GM23338 (cell line): Measurements from ENCODE around the gene PRELID3B. TPM values are rescaled to one million over a fixed set of nuclear protein-coding genes. Genes with fewer than 3 reads are reported as not detected.

Experiments used
- ATAC-seq: fragments of 200-7000 bp; cut with Tn5 transposase; 3 replicates; pipeline ENCODE4 v1.9.1; 2020
- DNase-seq: peaks from one replicate; pipeline ENCODE4 v3.0.0-alpha.2; 2015; ENCODE audit warnings: low spot score
- H2AFZ ChIP-seq: fragments of 200-600 bp; sonication (generic); 2 replicates; pipeline ENCODE4 v1.8.0; 2016; ENCODE audit warnings: antibody characterized with exemption, mild to moderate bottlenecking, moderate library complexity
- H3F3A ChIP-seq: fragments of 200-600 bp; sonication (generic); replicated peaks from 2 replicates; pipeline ENCODE4 v1.8.0; 2017; ENCODE audit warnings: antibody characterized with exemption, mixed run types, low read depth
- H3K27ac ChIP-seq: fragments of 200-600 bp; sonication (generic); 2 replicates; pipeline ENCODE4 v1.6.1; 2016; ENCODE audit warnings: low read depth
- H3K27me3 ChIP-seq: fragments of 200-600 bp; sonication (generic); 2 replicates; pipeline ENCODE4 v1.8.0; 2016; ENCODE audit warnings: mild to moderate bottlenecking, mixed run types, moderate library complexity; ENCODE audit not compliant: insufficient read depth
- H3K36me3 ChIP-seq: fragments of 200-600 bp; sonication (generic); 2 replicates; pipeline ENCODE4 v1.8.0; 2016; ENCODE audit warnings: mild to moderate bottlenecking; ENCODE audit not compliant: insufficient read depth
- H3K4me1 ChIP-seq: fragments of 200-600 bp; sonication (generic); 2 replicates; pipeline ENCODE4 v1.8.0; 2016; ENCODE audit warnings: mild to moderate bottlenecking, moderate library complexity; ENCODE audit not compliant: insufficient read depth
- H3K4me2 ChIP-seq: fragments of 200-600 bp; sonication (generic); 2 replicates; pipeline ENCODE4 v1.7.1; 2017; ENCODE audit warnings: mixed run types
- H3K4me3 ChIP-seq: fragments of 200-600 bp; sonication (generic); 2 replicates; pipeline ENCODE4 v1.6.1; 2016; ENCODE audit warnings: mixed run types
- H3K79me2 ChIP-seq: fragments of 200-600 bp; sonication (generic); replicated peaks from 2 replicates; pipeline ENCODE4 v1.8.0; 2017; ENCODE audit warnings: mild to moderate bottlenecking; ENCODE audit not compliant: insufficient read depth
- H3K9me2 ChIP-seq: fragments of 200-600 bp; sonication (generic); 2 replicates; pipeline ENCODE4 v1.8.0; 2017; ENCODE audit not compliant: insufficient read depth
- H4K20me1 ChIP-seq: fragments of 200-600 bp; sonication (generic); replicated peaks from 2 replicates; pipeline ENCODE4 v1.8.0; 2017; ENCODE audit warnings: mild to moderate bottlenecking; ENCODE audit not compliant: insufficient read depth
- H3K27ac Mint-ChIP-seq: 2 replicates; pipeline ENCODE4 v1.8.0; 2020; ENCODE audit warnings: inconsistent platforms, mild to moderate bottlenecking, moderate library complexity, mixed read lengths
- H3K27me3 Mint-ChIP-seq: 3 replicates; pipeline ENCODE4 v1.8.0; 2022; ENCODE audit warnings: low read depth, mild to moderate bottlenecking, moderate library complexity, mixed read lengths, inconsistent platforms; ENCODE audit not compliant: insufficient read depth, poor library complexity
- H3K36me3 Mint-ChIP-seq: 3 replicates; pipeline ENCODE4 v1.8.0; 2021; ENCODE audit warnings: low read depth, mild to moderate bottlenecking, inconsistent platforms, moderate library complexity, mixed read lengths
- H3K4me1 Mint-ChIP-seq: 3 replicates; pipeline ENCODE4 v1.8.0; 2020; ENCODE audit warnings: mild to moderate bottlenecking, inconsistent platforms, mixed read lengths
- H3K4me3 Mint-ChIP-seq: 3 replicates; pipeline ENCODE4 v1.8.0; 2021; ENCODE audit warnings: moderate library complexity, mild to moderate bottlenecking, inconsistent platforms, mixed read lengths
- H3K9me3 Mint-ChIP-seq: 3 replicates; pipeline ENCODE4 v1.8.0; 2020; ENCODE audit warnings: moderate library complexity, mild to moderate bottlenecking, inconsistent platforms, mixed read lengths
- CTCF ChIP-seq, 2 experiments: fragments of 200-600 bp in 1 of 2; sonication (generic) in 1 of 2; conservative IDR thresholded peaks; 2 replicates each; pipeline versions ENCODE4 v1.5.1 to v1.6.1; 2016 to 2017; ENCODE audit warnings: antibody characterized with exemption in 2 of 2, low read depth in 2 of 2, mild to moderate bottlenecking in 2 of 2, moderate library complexity in 1 of 2
- NANOG ChIP-seq: IDR thresholded peaks from 2 replicates; pipeline ENCODE4 v1.6.1; 2016; ENCODE audit warnings: antibody characterized with exemption, borderline replicate concordance
- ZNF114 ChIP-seq: fragments of 250-450 bp; sonication (Bioruptor Pico); IDR thresholded peaks from 2 replicates; pipeline ENCODE4 v1.5.0; 2020; ENCODE audit warnings: mild to moderate bottlenecking, moderate library complexity
- ZNF331 ChIP-seq: fragments of 250-450 bp; sonication (Bioruptor Pico); IDR thresholded peaks from 2 replicates; pipeline ENCODE4 v1.5.0; 2020; ENCODE audit warnings: low read depth, mild to moderate bottlenecking, moderate library complexity
- polyA plus RNA-seq: library from polyadenylated mRNA; unstranded; fragments of >200 nt; fragmentation: Nextera tagmentation; extraction: Ambion mirVana; gene quantifications from 2 replicates; pipeline ENCODE4 v1.2.1, GENCODE V29; 2016
- total RNA-seq: library from RNA; depleted of rRNA; stranded (reverse); fragments of >200 nt; shearing (Covaris generic); gene quantifications from 2 replicates; pipeline ENCODE4 v1.2.3, GENCODE V29; 2014
- TF ChIP-seq, protein P1 (sequence below): fragments of 250-450 bp; sonication (Bioruptor Pico); IDR thresholded peaks from 2 replicates; pipeline ENCODE4 v1.5.0; 2020; ENCODE audit warnings: mild to moderate bottlenecking, moderate library complexity

Gene PRELID3B
- total and polyA plus RNA-seq, 2 experiments from 2014 or later: 42.7 to 43.6 TPM

- Histone ChIP-seq H3K4me2 (no peak overlapping the region), H3K9me2 (no peaks in the 10 kb centered on the region), H3K79me2 (no peaks in the 10 kb centered on the region), H3K27ac (no peak overlapping the region), H3K27me3 (no peaks in the 10 kb centered on the region), H3F3A (no peaks in the 10 kb centered on the region), H3K36me3 (no peaks in the 10 kb centered on the region), H2AFZ (no peak overlapping the region), H3K4me3 (no peak overlapping the region), H4K20me1 (no peaks in the 10 kb centered on the region), H3K4me1 (no peaks in the 10 kb centered on the region)
- no peak overlapping the region for H3K4me3 Mint-ChIP-seq
- DNase-seq: no peak
- H3K36me3 Mint-ChIP-seq: peaks cover 16% of the 10 kb centered on the region
- no peak overlapping the region for H3K27ac Mint-ChIP-seq
- TF ChIP-seq ZNF114 (CRISPR knock-in tag) (no peak), CTCF (conservative IDR thresholded peaks at IDR 0.05; ENCODE audit: low read depth in 2 of 2) (no peak), NANOG (no peak), ZNF331 (CRISPR knock-in tag) (no peak)
- TF ChIP-seq, protein P1, sequence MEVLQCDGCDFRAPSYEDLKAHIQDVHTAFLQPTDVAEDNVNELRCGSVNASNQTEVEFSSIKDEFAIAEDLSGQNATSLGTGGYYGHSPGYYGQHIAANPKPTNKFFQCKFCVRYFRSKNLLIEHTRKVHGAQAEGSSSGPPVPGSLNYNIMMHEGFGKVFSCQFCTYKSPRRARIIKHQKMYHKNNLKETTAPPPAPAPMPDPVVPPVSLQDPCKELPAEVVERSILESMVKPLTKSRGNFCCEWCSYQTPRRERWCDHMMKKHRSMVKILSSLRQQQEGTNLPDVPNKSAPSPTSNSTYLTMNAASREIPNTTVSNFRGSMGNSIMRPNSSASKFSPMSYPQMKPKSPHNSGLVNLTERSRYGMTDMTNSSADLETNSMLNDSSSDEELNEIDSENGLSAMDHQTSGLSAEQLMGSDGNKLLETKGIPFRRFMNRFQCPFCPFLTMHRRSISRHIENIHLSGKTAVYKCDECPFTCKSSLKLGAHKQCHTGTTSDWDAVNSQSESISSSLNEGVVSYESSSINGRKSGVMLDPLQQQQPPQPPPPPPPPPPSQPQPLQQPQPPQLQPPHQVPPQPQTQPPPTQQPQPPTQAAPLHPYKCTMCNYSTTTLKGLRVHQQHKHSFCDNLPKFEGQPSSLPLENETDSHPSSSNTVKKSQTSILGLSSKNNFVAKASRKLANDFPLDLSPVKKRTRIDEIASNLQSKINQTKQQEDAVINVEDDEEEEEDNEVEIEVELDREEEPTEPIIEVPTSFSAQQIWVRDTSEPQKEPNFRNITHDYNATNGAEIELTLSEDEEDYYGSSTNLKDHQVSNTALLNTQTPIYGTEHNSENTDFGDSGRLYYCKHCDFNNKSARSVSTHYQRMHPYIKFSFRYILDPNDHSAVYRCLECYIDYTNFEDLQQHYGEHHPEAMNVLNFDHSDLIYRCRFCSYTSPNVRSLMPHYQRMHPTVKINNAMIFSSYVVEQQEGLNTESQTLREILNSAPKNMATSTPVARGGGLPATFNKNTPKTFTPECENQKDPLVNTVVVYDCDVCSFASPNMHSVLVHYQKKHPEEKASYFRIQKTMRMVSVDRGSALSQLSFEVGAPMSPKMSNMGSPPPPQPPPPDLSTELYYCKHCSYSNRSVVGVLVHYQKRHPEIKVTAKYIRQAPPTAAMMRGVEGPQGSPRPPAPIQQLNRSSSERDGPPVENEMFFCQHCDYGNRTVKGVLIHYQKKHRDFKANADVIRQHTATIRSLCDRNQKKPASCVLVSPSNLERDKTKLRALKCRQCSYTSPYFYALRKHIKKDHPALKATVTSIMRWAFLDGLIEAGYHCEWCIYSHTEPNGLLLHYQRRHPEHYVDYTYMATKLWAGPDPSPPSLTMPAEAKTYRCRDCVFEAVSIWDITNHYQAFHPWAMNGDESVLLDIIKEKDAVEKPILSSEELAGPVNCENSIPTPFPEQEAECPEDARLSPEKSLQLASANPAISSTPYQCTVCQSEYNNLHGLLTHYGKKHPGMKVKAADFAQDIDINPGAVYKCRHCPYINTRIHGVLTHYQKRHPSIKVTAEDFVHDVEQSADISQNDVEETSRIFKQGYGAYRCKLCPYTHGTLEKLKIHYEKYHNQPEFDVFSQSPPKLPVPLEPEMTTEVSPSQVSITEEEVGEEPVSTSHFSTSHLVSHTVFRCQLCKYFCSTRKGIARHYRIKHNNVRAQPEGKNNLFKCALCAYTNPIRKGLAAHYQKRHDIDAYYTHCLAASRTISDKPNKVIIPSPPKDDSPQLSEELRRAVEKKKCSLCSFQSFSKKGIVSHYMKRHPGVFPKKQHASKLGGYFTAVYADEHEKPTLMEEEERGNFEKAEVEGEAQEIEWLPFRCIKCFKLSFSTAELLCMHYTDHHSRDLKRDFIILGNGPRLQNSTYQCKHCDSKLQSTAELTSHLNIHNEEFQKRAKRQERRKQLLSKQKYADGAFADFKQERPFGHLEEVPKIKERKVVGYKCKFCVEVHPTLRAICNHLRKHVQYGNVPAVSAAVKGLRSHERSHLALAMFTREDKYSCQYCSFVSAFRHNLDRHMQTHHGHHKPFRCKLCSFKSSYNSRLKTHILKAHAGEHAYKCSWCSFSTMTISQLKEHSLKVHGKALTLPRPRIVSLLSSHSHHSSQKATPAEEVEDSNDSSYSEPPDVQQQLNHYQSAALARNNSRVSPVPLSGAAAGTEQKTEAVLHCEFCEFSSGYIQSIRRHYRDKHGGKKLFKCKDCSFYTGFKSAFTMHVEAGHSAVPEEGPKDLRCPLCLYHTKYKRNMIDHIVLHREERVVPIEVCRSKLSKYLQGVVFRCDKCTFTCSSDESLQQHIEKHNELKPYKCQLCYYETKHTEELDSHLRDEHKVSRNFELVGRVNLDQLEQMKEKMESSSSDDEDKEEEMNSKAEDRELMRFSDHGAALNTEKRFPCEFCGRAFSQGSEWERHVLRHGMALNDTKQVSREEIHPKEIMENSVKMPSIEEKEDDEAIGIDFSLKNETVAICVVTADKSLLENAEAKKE (CRISPR knock-in tag): no peak
- peaks cover 8% of the 10 kb centered on the region; the same call in 2 of the 3 replicates for H3K4me1 Mint-ChIP-seq
- H3K9me3 Mint-ChIP-seq: no peaks in the 10 kb centered on the region
- ATAC-seq: no peak
- H3K27me3 Mint-ChIP-seq: peaks cover 8% of the 10 kb centered on the region
Observed at GRCh38 chr20:59018817-59019216, 23.8 kb downstream of the PRELID3B start.
